GM18861 (cell line): ENCODE data around the gene ACTL9.

Experiments used
- ATAC-seq: cut with Tn5 transposase; IDR thresholded peaks from one replicate; pipeline ENCODE4 v1.9.1; 2021; ENCODE audit not compliant: unreplicated experiment

Gene ACTL9

GRCh38 chr19:8686549-8686948 lies 12.0 kb downstream of the ACTL9 start:
- no peak for ATAC-seq

GRCh38 chr19:8684001-8684902 lies 14.3 kb downstream of the ACTL9 start:
- no peak for ATAC-seq

- ATAC-seq, result no peak
These were observed 15.7 kb downstream of the ACTL9 start for GRCh38 chr19:8682931-8683330.

- ATAC-seq, result no peak
These were observed 16.1 kb downstream of the ACTL9 start for GRCh38 chr19:8682472-8682871.

- no peak for ATAC-seq
These were observed 17.1 kb downstream of the ACTL9 start for GRCh38 chr19:8681345-8682029.

- ATAC-seq, result no peak
These were observed 17.8 kb downstream of the ACTL9 start for GRCh38 chr19:8680676-8681344.

- ATAC-seq, result no peak
These were observed 20.3 kb downstream of the ACTL9 start for GRCh38 chr19:8678244-8678807.

GRCh38 chr19:8675066-8675465 lies 23.5 kb downstream of the ACTL9 start:
- no peak for ATAC-seq

- ATAC-seq, result no peak
These were observed 25.2 kb downstream of the ACTL9 start for GRCh38 chr19:8673276-8673891.

GRCh38 chr19:8666814-8667405 lies 31.7 kb downstream of the ACTL9 start:
- no peak for ATAC-seq

- ATAC-seq, result no peak
These were observed 33.0 kb downstream of the ACTL9 start for GRCh38 chr19:8665468-8666213.

GRCh38 chr19:8664671-8665057 lies 33.9 kb downstream of the ACTL9 start:
- ATAC-seq, result no peak

- no peak for ATAC-seq
These were observed 34.5 kb downstream of the ACTL9 start for GRCh38 chr19:8663920-8664670.

- no peak for ATAC-seq
These were observed 36.3 kb downstream of the ACTL9 start for GRCh38 chr19:8662263-8662662.

GRCh38 chr19:8659905-8660304 lies 38.7 kb downstream of the ACTL9 start:
- no peak for ATAC-seq

GRCh38 chr19:8657869-8658268 lies 40.7 kb downstream of the ACTL9 start:
- ATAC-seq, result no peak

- no peak for ATAC-seq
These were observed 43.3 kb downstream of the ACTL9 start for GRCh38 chr19:8655340-8655709.

- no peak for ATAC-seq
These were observed 43.8 kb downstream of the ACTL9 start for GRCh38 chr19:8654591-8655339.

GRCh38 chr19:8648240-8648639 lies 50.4 kb downstream of the ACTL9 start:
- no peak for ATAC-seq
